Effector memory CD8-positive, alpha-beta T cell (primary cell): ENCODE data around the gene DIP2C.
"Not testable (repeated sequence)": the region's sequence is repeated elsewhere in the genome, so short reads cannot be mapped to it uniquely, and the experiment has no call there.

Experiments
- ATAC-seq: fragments of 150-1000 bp; cut with Tn5 transposase; replicated peaks from 2 replicates; pipeline ENCODE4 v1.10.0; 2021; ENCODE audit warnings: mild to moderate bottlenecking, moderate library complexity
- DNase-seq, 3 experiments: peaks; one replicate each; pipeline ENCODE4 v3.0.0; 2021
- H3K27ac Mint-ChIP-seq, 2 donors: one replicate each; pipeline ENCODE4 v1.8.0; 2022; ENCODE audit warnings: mild to moderate bottlenecking in 2 of 2, mixed read lengths in 2 of 2, moderate library complexity in 2 of 2
- H3K27me3 Mint-ChIP-seq, 2 donors: one replicate each; pipeline ENCODE4 v1.8.0; 2022; ENCODE audit warnings: mixed read lengths in 2 of 2
- H3K36me3 Mint-ChIP-seq: one replicate; pipeline ENCODE4 v1.8.0; 2022; ENCODE audit warnings: mild to moderate bottlenecking, moderate library complexity, mixed read lengths; ENCODE audit not compliant: insufficient read depth
- H3K4me1 Mint-ChIP-seq, 2 donors: one replicate each; pipeline ENCODE4 v1.8.0; 2022; ENCODE audit warnings: low read depth in 2 of 2, mixed read lengths in 2 of 2
- H3K4me3 Mint-ChIP-seq, 2 donors: one replicate each; pipeline ENCODE4 v1.8.0; 2022; ENCODE audit warnings: mild to moderate bottlenecking in 2 of 2, mixed read lengths in 2 of 2, moderate library complexity in 2 of 2
- H3K9me3 Mint-ChIP-seq, 2 donors: one replicate each; pipeline ENCODE4 v1.8.0; 2022; ENCODE audit warnings: mixed read lengths in 2 of 2

The DIP2C gene

GRCh38 chr10:634256-634655 is 55.2 kb downstream of the DIP2C start:
- Mint-ChIP-seq H3K4me1 (no peaks in the 10 kb centered on the region), H3K36me3 (no peaks in the 10 kb centered on the region), H3K27me3 (peaks cover 39 to 52% of the 10 kb centered on the region in 2 donors), H3K4me3 (no peak overlapping the region), H3K9me3 (no peaks in the 10 kb centered on the region), H3K27ac (no peak overlapping the region)
- DNase-seq (no peak), ATAC-seq (no peak)

DNA sequence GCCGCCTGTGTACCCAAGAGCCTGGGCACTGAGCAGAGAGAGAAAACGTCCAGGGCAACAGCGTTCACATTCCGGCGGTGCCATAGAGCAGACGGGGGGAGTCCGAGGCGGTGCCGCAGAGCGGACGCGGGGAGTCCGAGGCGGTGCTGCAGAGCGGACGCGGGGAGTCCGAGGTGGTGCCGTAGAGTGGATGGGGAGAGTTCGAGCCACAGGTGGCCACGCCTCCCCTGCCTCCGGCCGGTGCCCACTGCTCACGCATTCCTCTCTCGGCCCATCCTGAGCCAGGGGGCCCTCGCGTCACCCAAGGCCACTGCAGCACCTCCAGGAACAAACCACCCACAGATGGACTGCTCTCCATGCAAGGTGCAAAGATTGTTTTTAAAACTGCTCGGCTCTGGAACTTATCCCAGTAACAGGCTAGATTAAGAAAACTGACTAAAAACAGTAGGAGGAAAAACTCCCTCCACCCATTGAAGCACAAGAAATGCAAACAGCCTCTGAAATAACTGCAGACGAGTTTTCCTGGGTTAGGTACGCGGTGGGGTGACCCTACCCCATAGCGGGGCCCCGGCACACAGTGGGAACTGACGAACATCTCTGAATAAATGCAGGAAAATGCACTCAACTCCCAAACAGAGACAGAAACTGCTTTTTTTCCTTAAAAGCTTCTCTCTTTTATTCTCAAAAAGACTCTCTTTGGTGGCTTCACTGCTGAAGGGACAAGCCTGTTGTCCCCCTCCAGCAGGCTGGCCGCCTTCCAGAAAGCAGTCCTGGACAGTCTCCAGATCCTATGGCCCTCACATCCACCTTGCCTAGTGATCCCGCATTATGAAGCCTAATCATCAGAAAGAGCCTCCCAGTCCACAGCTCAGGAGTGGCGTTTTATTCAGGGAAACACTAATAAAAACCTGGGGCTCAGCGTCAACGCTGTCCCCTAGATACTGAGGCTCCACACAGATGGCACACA is 55.9 kb downstream of the DIP2C start:
- no peak for DNase-seq
- ATAC-seq: no peak
- no peaks in the 10 kb centered on the region for H3K36me3 Mint-ChIP-seq

DNA sequence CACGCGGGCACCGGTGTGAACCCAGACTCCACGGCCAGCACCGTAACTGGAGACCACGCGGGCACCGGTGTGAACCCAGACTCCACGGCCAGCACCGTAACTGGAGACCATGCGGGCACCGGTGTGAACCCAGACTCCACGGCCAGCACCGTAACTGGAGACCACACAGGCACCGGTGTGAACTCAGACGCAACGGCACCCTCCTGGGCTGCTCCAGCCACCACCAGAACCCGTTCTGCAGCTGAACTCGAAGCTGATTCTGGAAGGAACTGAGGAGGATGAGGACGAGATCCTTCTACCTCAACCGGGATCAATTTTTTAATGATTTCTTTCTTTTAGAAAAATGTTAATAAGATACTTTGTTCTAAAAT is 56.7 kb downstream of the DIP2C start:
- H3K9me3 Mint-ChIP-seq, ATAC-seq, H3K4me1 Mint-ChIP-seq, H3K4me3 Mint-ChIP-seq, H3K36me3 Mint-ChIP-seq, H3K27ac Mint-ChIP-seq, DNase-seq: not testable (repeated sequence)
- H3K27me3 Mint-ChIP-seq: peaks cover 43 to 63% of the 10 kb centered on the region in 2 donors

More for the DNA sequence above, 55.9 kb downstream of the DIP2C start:
- peaks cover 45 to 59% of the 10 kb centered on the region in 2 donors for H3K27me3 Mint-ChIP-seq
- H3K27ac Mint-ChIP-seq: no peak overlapping the region
- no peak overlapping the region for H3K4me3 Mint-ChIP-seq
- H3K4me1 Mint-ChIP-seq: no peaks in the 10 kb centered on the region
- H3K9me3 Mint-ChIP-seq: no peaks in the 10 kb centered on the region

- not testable (repeated sequence) for H3K4me3 Mint-ChIP-seq, H3K9me3 Mint-ChIP-seq, ATAC-seq, H3K27ac Mint-ChIP-seq, H3K36me3 Mint-ChIP-seq, H3K4me1 Mint-ChIP-seq, DNase-seq
- H3K27me3 Mint-ChIP-seq: peaks cover 39 to 63% of the 10 kb centered on the region in 2 donors
Observed at GRCh38 chr10:632155-632806, 57.2 kb downstream of the DIP2C start.

- Mint-ChIP-seq H3K4me1 (no peaks in the 10 kb centered on the region), H3K9me3 (no peaks in the 10 kb centered on the region), H3K27me3 (peaks cover 31 to 63% of the 10 kb centered on the region in 2 donors), H3K36me3 (no peaks in the 10 kb centered on the region), H3K27ac (no peak overlapping the region), H3K4me3 (no peak overlapping the region)
- ATAC-seq (no peak), DNase-seq (no peak)
Observed at GRCh38 chr10:631266-631665, 58.2 kb downstream of the DIP2C start.

DNA sequence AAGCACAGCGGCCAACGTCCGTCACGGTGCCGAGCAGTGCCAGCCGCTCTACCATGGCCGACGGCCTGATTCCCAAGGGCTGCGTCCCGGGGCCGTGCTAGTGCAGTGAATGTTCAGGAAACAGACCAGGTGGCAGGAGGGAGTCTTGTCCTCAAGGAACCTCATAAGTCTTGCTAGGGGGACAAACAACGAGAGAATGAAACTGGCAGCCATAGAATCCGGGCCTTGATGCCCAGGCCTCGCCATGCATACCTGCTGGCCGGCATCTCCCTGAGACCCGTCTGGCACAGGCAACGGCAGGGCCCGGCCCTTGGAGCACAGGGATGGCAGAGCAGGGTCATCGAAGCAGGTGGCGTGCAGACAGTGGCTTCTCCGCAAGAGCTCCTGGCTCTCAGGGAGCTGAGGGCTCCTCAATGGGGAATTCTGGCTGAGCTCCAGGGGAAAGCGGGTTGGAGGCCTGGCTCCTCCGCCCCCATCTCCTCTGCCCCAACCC is 58.8 kb downstream of the DIP2C start:
- Mint-ChIP-seq H3K4me1 (no peaks in the 10 kb centered on the region), H3K27me3 (peaks cover 27 to 65% of the 10 kb centered on the region in 2 donors), H3K36me3 (no peaks in the 10 kb centered on the region), H3K4me3 (no peak overlapping the region), H3K27ac (no peak overlapping the region), H3K9me3 (no peaks in the 10 kb centered on the region)
- no peak for DNase-seq
- no peak for ATAC-seq

DNA sequence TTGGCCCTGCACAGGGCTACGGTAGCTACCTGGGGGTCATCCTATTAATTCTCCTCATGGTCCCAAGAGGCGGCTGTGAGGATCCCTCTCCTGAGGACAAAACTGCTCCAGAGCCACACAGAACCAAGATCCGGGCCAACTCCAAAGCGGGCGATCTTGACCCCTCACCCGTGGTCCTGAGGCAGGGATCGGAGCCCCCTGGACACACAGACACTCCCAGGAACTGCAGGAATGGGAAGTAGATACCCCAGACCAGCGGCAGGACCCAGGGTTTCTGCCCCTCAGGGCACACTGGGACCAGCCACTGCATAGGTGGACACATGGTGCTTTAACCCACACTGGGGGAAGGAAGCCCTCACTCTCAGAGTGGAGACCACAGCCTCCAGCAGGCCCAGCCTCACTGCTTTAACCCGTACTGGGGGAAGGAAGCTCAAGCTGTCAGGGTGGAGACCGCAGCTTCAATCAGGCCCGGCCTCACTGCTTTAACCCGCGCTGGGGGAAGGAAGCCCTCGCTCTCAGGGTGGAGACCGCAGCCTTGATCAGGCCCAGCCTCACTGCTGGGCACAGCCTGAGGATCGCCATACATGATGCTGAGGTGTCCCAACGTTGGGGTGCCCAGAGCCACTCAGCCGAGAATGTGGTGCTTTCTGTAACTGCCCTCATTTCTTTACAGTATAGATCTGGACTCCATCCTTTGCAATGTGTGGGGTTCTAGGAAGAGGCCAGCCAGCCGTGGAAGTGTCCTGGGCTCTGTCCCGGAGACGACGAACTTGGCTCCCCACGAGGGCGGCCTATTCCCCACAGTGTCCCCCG is 60.1 kb downstream of the DIP2C start:
- DNase-seq (no peak), ATAC-seq (no peak)
- Mint-ChIP-seq H3K9me3 (no peaks in the 10 kb centered on the region), H3K27me3 (peaks cover 25 to 65% of the 10 kb centered on the region in 2 donors), H3K4me1 (no peaks in the 10 kb centered on the region), H3K4me3 (no peak overlapping the region), H3K27ac (no peak overlapping the region), H3K36me3 (no peaks in the 10 kb centered on the region)

DNA sequence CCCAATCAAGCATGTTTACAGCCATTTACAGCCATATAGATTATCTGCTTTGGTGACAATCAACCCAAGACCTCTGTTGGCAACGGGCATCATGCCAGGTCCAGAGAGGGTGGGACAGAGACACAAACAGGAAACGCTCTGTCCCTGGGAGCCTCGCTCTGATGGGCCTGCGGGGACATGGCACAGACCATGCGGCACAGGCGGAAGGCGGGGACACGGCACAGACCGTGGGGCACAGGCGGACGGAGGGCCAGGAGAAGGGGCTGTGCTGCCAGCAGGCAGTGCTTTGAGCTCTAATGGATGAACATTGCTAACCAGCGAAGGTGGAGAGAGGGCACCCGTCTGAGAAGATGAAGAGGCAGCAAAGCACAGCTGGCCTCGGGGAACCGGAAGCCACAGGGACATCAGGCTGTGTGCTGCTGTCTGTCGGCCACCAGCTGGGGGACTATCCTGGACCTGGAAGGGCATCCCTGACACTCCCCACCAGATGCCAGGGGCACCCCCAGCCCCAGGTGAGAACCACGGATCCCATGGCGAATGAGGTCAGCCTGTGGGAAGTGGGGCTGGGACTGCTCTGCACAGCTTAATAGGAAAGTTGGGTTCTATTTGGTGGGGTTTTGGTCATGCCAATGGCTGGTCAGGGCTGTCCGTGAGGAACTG is 61.0 kb downstream of the DIP2C start:
- ATAC-seq: no peak
- H3K27ac Mint-ChIP-seq: no peak overlapping the region
- no peaks in the 10 kb centered on the region for H3K4me1 Mint-ChIP-seq
- H3K27me3 Mint-ChIP-seq: peaks cover 21 to 66% of the 10 kb centered on the region in 2 donors
- H3K36me3 Mint-ChIP-seq: no peaks in the 10 kb centered on the region
- H3K4me3 Mint-ChIP-seq: no peak overlapping the region
- H3K9me3 Mint-ChIP-seq: no peaks in the 10 kb centered on the region
- no peak for DNase-seq

- no peak overlapping the region for H3K27ac Mint-ChIP-seq
- peaks cover 29 to 78% of the 10 kb centered on the region in 2 donors for H3K27me3 Mint-ChIP-seq
- H3K36me3 Mint-ChIP-seq: no peaks in the 10 kb centered on the region
- DNase-seq (no peak), ATAC-seq (no peak)
- no peak overlapping the region for H3K4me3 Mint-ChIP-seq
- peaks cover 2 to 3% of the 10 kb centered on the region in 2 donors for H3K4me1 Mint-ChIP-seq
- H3K9me3 Mint-ChIP-seq: no peaks in the 10 kb centered on the region
Observed at GRCh38 chr10:627032-627992, 62.2 kb downstream of the DIP2C start.

GRCh38 chr10:625751-626711 is 63.4 kb downstream of the DIP2C start:
- no peak overlapping the region for H3K4me3 Mint-ChIP-seq
- ATAC-seq (no peak), DNase-seq (no peak)
- H3K27me3 Mint-ChIP-seq: peaks cover 35 to 91% of the 10 kb centered on the region in 2 donors
- no peaks in the 10 kb centered on the region for H3K9me3 Mint-ChIP-seq
- H3K36me3 Mint-ChIP-seq: no peaks in the 10 kb centered on the region
- peaks cover 3 to 7% of the 10 kb centered on the region in 2 donors for H3K4me1 Mint-ChIP-seq
- H3K27ac Mint-ChIP-seq: no peak overlapping the region

- Mint-ChIP-seq H3K4me1 (peaks cover 3 to 7% of the 10 kb centered on the region in 2 donors), H3K9me3 (no peaks in the 10 kb centered on the region), H3K4me3 (no peak overlapping the region), H3K27me3 (peaks cover 35 to 96% of the 10 kb centered on the region in 2 donors), H3K36me3 (no peaks in the 10 kb centered on the region), H3K27ac (no peak overlapping the region)
- no peak for ATAC-seq
- DNase-seq: no peak
Observed at GRCh38 chr10:625333-625696, 64.2 kb downstream of the DIP2C start.
